Thyroid gland (tissue), 4 donors: ENCODE data around the gene PPAT. TPM values are rescaled to one million over a fixed set of nuclear protein-coding genes. Genes with fewer than 3 reads are reported as not detected.

Source experiments
- DNase-seq, 2 donors: peaks; one replicate each; pipeline ENCODE4 v3.0.0-alpha.2; 2019
- H3K27ac ChIP-seq, 3 donors: fragments of 200-600 bp; sonication (generic); 1 replicate in 2 of 3; 2 replicates in 1 of 3; pipeline ENCODE4 v1.5.1; 2016 to 2019; ENCODE audit warnings: mild to moderate bottlenecking in 1 of 3, moderate library complexity in 1 of 3
- H3K27me3 ChIP-seq: fragments of 200-600 bp; sonication (generic); one replicate; pipeline ENCODE4 v1.5.1; 2019
- H3K36me3 ChIP-seq, 2 donors: fragments of 200-600 bp; sonication (generic); one replicate each; pipeline ENCODE4 v1.5.1; 2016 to 2019
- H3K4me1 ChIP-seq, 2 donors: fragments of 200-600 bp; sonication (generic); one replicate each; pipeline ENCODE4 v1.5.1; 2017 to 2019
- H3K4me3 ChIP-seq, 3 donors: fragments of 200-600 bp; sonication (generic); replicated peaks in 1 of 3; 1 replicate in 2 of 3; 2 replicates in 1 of 3; pipeline ENCODE4 v1.5.1; 2016; ENCODE audit warnings: mild to moderate bottlenecking in 1 of 3
- H3K9me3 ChIP-seq: fragments of 200-600 bp; sonication (generic); one replicate; pipeline ENCODE4 v1.5.1; 2017
- POLR2A ChIP-seq, 2 donors: fragments of 450-650 bp; IDR thresholded peaks; one replicate each; pipeline ENCODE4 v1.6.1; 2017; ENCODE audit warnings: antibody characterized with exemption in 2 of 2, mild to moderate bottlenecking in 2 of 2, moderate library complexity in 1 of 2
- WGBS, 2 donors: methylation state at CpG; one replicate each; pipeline ENCODE4 v1.1.5; 2017; 5-methylcytosine and 5-hydroxymethylcytosine counted together
- intact Hi-C: fragments of 100-400 bp; cut with DNase I; formaldehyde crosslinking; loops from one replicate; pipeline ENCODE4 v1.15.1; 2023
- total RNA-seq, 4 donors: library from RNA; depleted of rRNA; stranded (reverse); fragments of >200 nt; gene quantifications; one replicate each; pipeline ENCODE4 v1.2.3, GENCODE V29; 2016
- TF ChIP-seq, protein P1 (sequence below), 6 experiments: fragments of 200-600 bp in 3 of 6; fragments of 450-650 bp in 3 of 6; sonication (generic) in 3 of 6; IDR thresholded peaks; one replicate each; pipeline ENCODE4 v1.5.1; 2016 to 2019; ENCODE audit warnings: antibody characterized with exemption in 6 of 6, mild to moderate bottlenecking in 2 of 6, inconsistent platforms in 1 of 6, moderate library complexity in 1 of 6

Gene PPAT
- total RNA-seq, 4 donors from 2014 or later, result 3.1 to 6.1 (median 4.7) TPM

GRCh38 chr4:56465599-56466295, 30.3 kb upstream of the PPAT start:
- TF ChIP-seq, protein P1, sequence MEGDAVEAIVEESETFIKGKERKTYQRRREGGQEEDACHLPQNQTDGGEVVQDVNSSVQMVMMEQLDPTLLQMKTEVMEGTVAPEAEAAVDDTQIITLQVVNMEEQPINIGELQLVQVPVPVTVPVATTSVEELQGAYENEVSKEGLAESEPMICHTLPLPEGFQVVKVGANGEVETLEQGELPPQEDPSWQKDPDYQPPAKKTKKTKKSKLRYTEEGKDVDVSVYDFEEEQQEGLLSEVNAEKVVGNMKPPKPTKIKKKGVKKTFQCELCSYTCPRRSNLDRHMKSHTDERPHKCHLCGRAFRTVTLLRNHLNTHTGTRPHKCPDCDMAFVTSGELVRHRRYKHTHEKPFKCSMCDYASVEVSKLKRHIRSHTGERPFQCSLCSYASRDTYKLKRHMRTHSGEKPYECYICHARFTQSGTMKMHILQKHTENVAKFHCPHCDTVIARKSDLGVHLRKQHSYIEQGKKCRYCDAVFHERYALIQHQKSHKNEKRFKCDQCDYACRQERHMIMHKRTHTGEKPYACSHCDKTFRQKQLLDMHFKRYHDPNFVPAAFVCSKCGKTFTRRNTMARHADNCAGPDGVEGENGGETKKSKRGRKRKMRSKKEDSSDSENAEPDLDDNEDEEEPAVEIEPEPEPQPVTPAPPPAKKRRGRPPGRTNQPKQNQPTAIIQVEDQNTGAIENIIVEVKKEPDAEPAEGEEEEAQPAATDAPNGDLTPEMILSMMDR (IDR thresholded peaks at IDR 0.05), result no peak
- no peak for TF ChIP-seq POLR2A (IDR thresholded peaks at IDR 0.05)
- Histone ChIP-seq H3K27me3 (no peaks in the 10 kb centered on the region), H3K4me3 (no peak overlapping the region), H3K4me1 (peaks cover 21 to 23% of the 10 kb centered on the region in 2 donors), H3K36me3 (no peaks in the 10 kb centered on the region), H3K9me3 (no peaks in the 10 kb centered on the region), H3K27ac (no peak overlapping the region)
- WGBS, 2 donors, result 58 to 79% methylated on average over 10 of the region's 10 CpGs
- intact Hi-C loops, result no loop called here
- DNase-seq, result no peak

- Histone ChIP-seq H3K4me1 (peaks cover 20 to 21% of the 10 kb centered on the region in 2 donors), H3K27me3 (no peaks in the 10 kb centered on the region), H3K9me3 (no peaks in the 10 kb centered on the region), H3K27ac (no peak overlapping the region), H3K36me3 (peaks cover 0 to 3% of the 10 kb centered on the region in 2 donors), H3K4me3 (no peak overlapping the region)
- intact Hi-C loops, result no loop called here
- 81 to 85% methylated on average over 3 of the region's 3 CpGs for WGBS, 2 donors
- DNase-seq, result no peak
- TF ChIP-seq, protein P1 (IDR thresholded peaks at IDR 0.05), result no peak
- no peak for TF ChIP-seq POLR2A (IDR thresholded peaks at IDR 0.05)
These were observed 29.2 kb upstream of the PPAT start for GRCh38 chr4:56464581-56464980.

- Histone ChIP-seq H3K36me3 (peaks cover 0 to 3% of the 10 kb centered on the region in 2 donors), H3K4me3 (no peak overlapping the region), H3K9me3 (no peaks in the 10 kb centered on the region), H3K4me1 (peaks cover 13 to 17% of the 10 kb centered on the region in 2 donors), H3K27me3 (no peaks in the 10 kb centered on the region), H3K27ac (no peak overlapping the region)
- TF ChIP-seq, protein P1 (IDR thresholded peaks at IDR 0.05), result no peak
- TF ChIP-seq POLR2A (IDR thresholded peaks at IDR 0.05), result no peak
- intact Hi-C loops, result no loop called here
- no peak for DNase-seq
- WGBS, 2 donors, result 89 to 99% methylated on average over 5 of the region's 5 CpGs
These were observed 28.3 kb upstream of the PPAT start for GRCh38 chr4:56463711-56464110.

DNA sequence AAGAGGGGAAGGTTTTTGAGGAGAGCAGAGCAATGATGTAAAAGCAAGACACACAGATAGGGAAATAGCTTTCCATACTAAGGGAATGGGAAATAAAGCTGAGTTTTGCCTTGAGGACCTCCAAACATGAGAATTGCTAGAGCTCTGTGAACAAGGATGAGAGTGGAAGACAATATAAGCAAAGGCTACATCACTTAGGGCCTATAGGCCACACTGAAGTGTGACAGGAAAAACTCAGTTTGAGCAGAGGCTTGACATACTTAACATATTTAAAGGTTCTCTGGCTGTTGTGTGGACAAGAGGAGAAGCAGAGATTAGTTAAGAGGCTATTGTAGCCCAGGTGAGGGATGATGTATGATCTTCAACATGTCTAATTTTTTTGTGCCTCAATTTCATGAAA, 26.7 kb upstream of the PPAT start:
- intact Hi-C loops, result no loop called here
- no peak overlapping the region for H3K4me3 ChIP-seq
- H3K36me3 ChIP-seq, result peaks cover 0 to 3% of the 10 kb centered on the region in 2 donors
- TF ChIP-seq POLR2A (IDR thresholded peaks at IDR 0.05), result no peak
- TF ChIP-seq, protein P1 (IDR thresholded peaks at IDR 0.05), result no peak
- H3K4me1 ChIP-seq, result peaks cover 11 to 12% of the 10 kb centered on the region in 2 donors
- no peaks in the 10 kb centered on the region for H3K27me3 ChIP-seq
- no peak for DNase-seq
- H3K9me3 ChIP-seq, result no peaks in the 10 kb centered on the region
- H3K27ac ChIP-seq, result no peak overlapping the region

DNA sequence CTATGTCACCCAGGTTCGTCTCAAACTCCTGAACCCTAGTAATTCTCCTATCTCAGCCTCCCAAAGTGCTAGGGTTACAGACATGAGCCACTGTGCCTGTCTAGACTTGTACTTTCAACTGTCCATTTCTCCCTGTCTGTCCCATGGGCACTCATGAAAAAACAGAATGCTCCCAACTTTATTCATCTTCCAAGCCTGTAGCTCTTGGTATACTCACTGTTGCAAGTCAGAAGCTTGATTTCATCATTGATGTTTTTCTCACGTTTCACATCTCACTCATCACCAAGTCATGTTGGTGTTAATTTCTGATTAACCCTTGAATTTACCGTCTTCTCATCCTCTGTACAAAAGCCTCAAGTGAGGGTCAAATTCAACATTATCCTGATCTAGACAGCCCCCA, 24.7 kb upstream of the PPAT start:
- Histone ChIP-seq H3K9me3 (no peaks in the 10 kb centered on the region), H3K27me3 (no peaks in the 10 kb centered on the region), H3K4me1 (peaks cover 0 to under 1% of the 10 kb centered on the region in 2 donors), H3K36me3 (peaks cover 0 to 3% of the 10 kb centered on the region in 2 donors), H3K27ac (no peak overlapping the region), H3K4me3 (no peak overlapping the region)
- DNase-seq, result no peak
- TF ChIP-seq, protein P1 (IDR thresholded peaks at IDR 0.05), result no peak
- no peak for TF ChIP-seq POLR2A (IDR thresholded peaks at IDR 0.05)
- WGBS, 2 donors, result 88 to 91% methylated on average over 3 of the region's 3 CpGs
- intact Hi-C loops, result no loop called here
